Fibroblast of lung (primary cell): ENCODE results near the gene SLC7A6OS.

Experiments used
- CTCF ChIP-seq, 2 donors: IDR thresholded peaks in 1 of 2; conservative IDR thresholded peaks in 1 of 2; 1 replicate in 1 of 2; 2 replicates in 1 of 2; pipeline ENCODE4 v1.5.1; 2011 to 2012; ENCODE audit warnings: low read length in 2 of 2, control low read depth in 1 of 2, inconsistent platforms in 1 of 2, low read depth in 1 of 2, mild to moderate bottlenecking in 1 of 2
- EZH2 ChIP-seq: IDR thresholded peaks from 2 replicates; pipeline ENCODE4 v1.5.1; 2012; ENCODE audit warnings: low read length, control low read depth, mild to moderate bottlenecking; ENCODE audit errors: missing control alignments

DNA sequence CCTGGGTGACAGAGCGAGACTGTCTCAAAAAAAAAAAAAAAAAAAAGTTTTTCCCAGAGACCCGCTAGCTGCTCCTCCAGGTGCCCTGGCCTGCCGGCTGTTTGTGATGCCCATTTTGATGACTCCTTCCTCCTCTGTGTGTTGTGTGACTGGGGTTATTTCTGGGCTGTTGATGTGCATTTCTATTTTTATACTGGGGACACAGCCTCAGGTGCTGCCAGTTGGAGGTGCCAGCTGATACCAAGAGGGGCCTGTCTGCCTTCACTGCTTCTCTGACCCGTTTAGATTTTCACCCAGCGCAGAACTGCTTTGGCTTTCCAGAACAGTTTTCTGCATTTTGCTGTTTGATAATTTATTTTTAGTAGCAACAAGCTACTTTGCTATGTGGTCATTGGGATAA lies 58.9 kb downstream of the SLC7A6OS start:
- TF ChIP-seq CTCF (conservative IDR thresholded peaks at IDR 0.05 in 1 of 2, IDR thresholded peaks at IDR 0.05 in 1 of 2; ENCODE audit: low read depth in 1 of 2, low read length in 2 of 2), result no peak
- TF ChIP-seq EZH2, result no peak
